ENCODE measurements around the gene ITPR1. TPM values are rescaled to one million over a fixed set of nuclear protein-coding genes. Genes with fewer than 3 reads are reported as not detected.

ITPR1 gene
- total and polyA plus RNA-seq, 10 of the 15 experiments (the other 5 are each of a cell fraction or from before 2014, with no cell fraction given): 12.2 to 239 (median 28.4) TPM

DNA sequence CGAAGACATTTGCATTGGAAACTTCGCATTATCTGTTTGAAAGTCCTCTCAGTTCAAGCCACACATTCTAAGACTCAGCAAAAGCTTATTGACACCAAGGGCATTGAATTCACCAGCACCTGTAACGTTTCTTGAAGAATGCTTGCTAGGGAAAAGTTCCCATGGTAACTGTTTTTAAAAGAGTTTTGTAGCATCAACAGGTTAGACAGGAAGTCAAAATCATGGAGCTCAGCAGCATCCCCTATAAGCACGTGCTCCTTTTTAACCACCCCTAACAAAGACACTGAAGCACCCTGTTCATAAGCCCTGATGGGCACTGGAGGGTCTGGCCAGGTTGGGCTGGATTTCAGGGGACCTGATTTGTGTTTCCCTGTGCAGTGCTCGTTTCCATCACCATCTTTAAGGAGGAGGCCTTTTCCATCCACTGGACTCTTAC is 256.4 kb downstream of the ITPR1 start:
- peak overlapping the region; percentile 95 for H3K27ac ChIP-seq (ENCODE audit: control insufficient read depth, insufficient read depth)
- 57% methylated on average over 5 of the region's 5 CpGs for WGBS (ENCODE audit: insufficient coverage, insufficient replicate concordance, low lambda C conversion rate, missing lambda C conversion rate)
- peaks cover 29% of the 10 kb centered on the region for H3K79me2 ChIP-seq (ENCODE audit: control insufficient read depth, insufficient read depth, low read length)
- no peak overlapping the region for H2AFZ ChIP-seq (ENCODE audit: control insufficient read depth, low read depth, low read length)
- ChIA-PET POLR2A (interaction anchor here (0.5 to 15.2 kb wide), 12 partner anchors 9 to 272 kb away, joined by 3 to 414 read pairs (median 13); partner anchors contain the start of gene BHLHE40), SMC1A (ENCODE audit: uncharacterized antibody, unreplicated experiment) (interaction anchor here (0.6 to 23.7 kb wide), 19 partner anchors 9 to 306 kb away, joined by 3 to 618 read pairs (median 8); partner anchors contain the start of gene BHLHE40), CTCF (interaction anchor here (0.8 to 10.0 kb wide), 9 partner anchors 10 to 278 kb away, joined by 3 to 95 read pairs (median 4); no protein-coding TSS in a partner anchor), RAD21 (ENCODE audit: unreplicated experiment) (interaction anchor here (0.7 to 22.6 kb wide), 12 partner anchors 9 to 232 kb away, joined by 3 to 377 read pairs (median 10); partner anchors contain the start of gene BHLHE40)
- H3K4me3 ChIP-seq: peak overlapping the region; percentile 65; the same call in 1 of the 2 replicates
- no TSS peak for BruUV-seq (replicated peaks)
- peaks cover 58% of the 10 kb centered on the region for H3K4me1 ChIP-seq (ENCODE audit: control insufficient read depth, insufficient read depth, low read length)
- DNase-seq (ENCODE audit: low read depth, low spot score): no peak
- intact Hi-C loops (cut with micrococcal nuclease; ENCODE audit: unreplicated experiment): loop anchor here (1.0 to 5.0 kb wide), 3 partner anchors 23 to 148 kb away; no protein-coding TSS in a partner anchor
- peak overlapping the region; percentile 72 for H3K4me2 ChIP-seq (ENCODE audit: control insufficient read depth, insufficient read depth)
- ATAC-seq: peak; percentile 2
- no peak for FAIRE-seq
- no peaks in the 10 kb centered on the region for H4K20me1 ChIP-seq (ENCODE audit: control insufficient read depth, insufficient read depth)
- peaks cover 4% of the 10 kb centered on the region; the same call in 2 of the 3 replicates for H3K9me3 ChIP-seq (replicated peaks; ENCODE audit: control insufficient read depth, insufficient read depth, low read length)
- in situ Hi-C loops (cut with MboI): loop anchor here (5.0 kb wide), 1 partner anchor 233 kb away; no protein-coding TSS in a partner anchor
- H3K9ac ChIP-seq (ENCODE audit: control insufficient read depth, insufficient read depth, low read length): peak overlapping the region; percentile 83
- H3K36me3 ChIP-seq (ENCODE audit: control insufficient read depth in 2 of 2, insufficient read depth in 2 of 2, low read length in 1 of 2): peaks cover 6% of the 10 kb centered on the region in 2 experiments; a peak in 3 of 4 replicates
- no peaks in the 10 kb centered on the region for H3K27me3 ChIP-seq (replicated peaks in 1 of 2; ENCODE audit: control insufficient read depth in 2 of 2, insufficient read depth in 2 of 2, low read length in 1 of 2)
- TF ChIP-seq, protein P1, sequence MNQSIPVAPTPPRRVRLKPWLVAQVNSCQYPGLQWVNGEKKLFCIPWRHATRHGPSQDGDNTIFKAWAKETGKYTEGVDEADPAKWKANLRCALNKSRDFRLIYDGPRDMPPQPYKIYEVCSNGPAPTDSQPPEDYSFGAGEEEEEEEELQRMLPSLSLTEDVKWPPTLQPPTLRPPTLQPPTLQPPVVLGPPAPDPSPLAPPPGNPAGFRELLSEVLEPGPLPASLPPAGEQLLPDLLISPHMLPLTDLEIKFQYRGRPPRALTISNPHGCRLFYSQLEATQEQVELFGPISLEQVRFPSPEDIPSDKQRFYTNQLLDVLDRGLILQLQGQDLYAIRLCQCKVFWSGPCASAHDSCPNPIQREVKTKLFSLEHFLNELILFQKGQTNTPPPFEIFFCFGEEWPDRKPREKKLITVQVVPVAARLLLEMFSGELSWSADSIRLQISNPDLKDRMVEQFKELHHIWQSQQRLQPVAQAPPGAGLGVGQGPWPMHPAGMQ (IDR thresholded peaks at IDR 0.05; ENCODE audit: borderline replicate concordance): no peak
- 0 out of 3 replicates have a peak, but pooled peaks have one; percentile 36 for TF ChIP-seq POU2F2 (IDR thresholded peaks at IDR 0.05; ENCODE audit: borderline replicate concordance, low read depth, low read length)
- 0 out of 2 replicates have a peak, but pooled peaks have one; percentile 58 for TF ChIP-seq RCOR1 (conservative IDR thresholded peaks at IDR 0.05; ENCODE audit: low read depth, low read length)
- TF ChIP-seq TCF12 (IDR thresholded peaks at IDR 0.05; ENCODE audit: low read depth, low read length): 0 out of 2 replicates have a peak, but pooled peaks have one; percentile 7
- TF ChIP-seq EED (IDR thresholded peaks at IDR 0.05; ENCODE audit: low read depth): no peak
- no peak for TF ChIP-seq ETV6 (conservative IDR thresholded peaks at IDR 0.05 in 1 of 2, IDR thresholded peaks at IDR 0.05 in 1 of 2; ENCODE audit: borderline replicate concordance in 1 of 2, low read depth in 1 of 2)
- peak; percentile 63; the same call in 1 of the 2 replicates for TF ChIP-seq POLR2A (IDR thresholded peaks at IDR 0.05; ENCODE audit: low read depth, low read length)
- TF ChIP-seq CREB1 (IDR thresholded peaks at IDR 0.05; ENCODE audit: low read depth): 0 out of 2 replicates have a peak, but pooled peaks have one; percentile 5
- TF ChIP-seq CBFB (IDR thresholded peaks at IDR 0.05; ENCODE audit: low read depth): 0 out of 2 replicates have a peak, but pooled peaks have one; percentile 12
- TF ChIP-seq ZBED1 (IDR thresholded peaks at IDR 0.05; ENCODE audit: borderline replicate concordance): peak; percentile 27
- TF ChIP-seq, protein P2, sequence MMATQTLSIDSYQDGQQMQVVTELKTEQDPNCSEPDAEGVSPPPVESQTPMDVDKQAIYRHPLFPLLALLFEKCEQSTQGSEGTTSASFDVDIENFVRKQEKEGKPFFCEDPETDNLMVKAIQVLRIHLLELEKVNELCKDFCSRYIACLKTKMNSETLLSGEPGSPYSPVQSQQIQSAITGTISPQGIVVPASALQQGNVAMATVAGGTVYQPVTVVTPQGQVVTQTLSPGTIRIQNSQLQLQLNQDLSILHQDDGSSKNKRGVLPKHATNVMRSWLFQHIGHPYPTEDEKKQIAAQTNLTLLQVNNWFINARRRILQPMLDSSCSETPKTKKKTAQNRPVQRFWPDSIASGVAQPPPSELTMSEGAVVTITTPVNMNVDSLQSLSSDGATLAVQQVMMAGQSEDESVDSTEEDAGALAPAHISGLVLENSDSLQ (IDR thresholded peaks at IDR 0.05): peak; percentile 26
- peak; percentile 37; the same call in 1 of the 2 replicates for TF ChIP-seq BMI1 (IDR thresholded peaks at IDR 0.05; ENCODE audit: borderline replicate concordance)
- TF ChIP-seq, protein P3, sequence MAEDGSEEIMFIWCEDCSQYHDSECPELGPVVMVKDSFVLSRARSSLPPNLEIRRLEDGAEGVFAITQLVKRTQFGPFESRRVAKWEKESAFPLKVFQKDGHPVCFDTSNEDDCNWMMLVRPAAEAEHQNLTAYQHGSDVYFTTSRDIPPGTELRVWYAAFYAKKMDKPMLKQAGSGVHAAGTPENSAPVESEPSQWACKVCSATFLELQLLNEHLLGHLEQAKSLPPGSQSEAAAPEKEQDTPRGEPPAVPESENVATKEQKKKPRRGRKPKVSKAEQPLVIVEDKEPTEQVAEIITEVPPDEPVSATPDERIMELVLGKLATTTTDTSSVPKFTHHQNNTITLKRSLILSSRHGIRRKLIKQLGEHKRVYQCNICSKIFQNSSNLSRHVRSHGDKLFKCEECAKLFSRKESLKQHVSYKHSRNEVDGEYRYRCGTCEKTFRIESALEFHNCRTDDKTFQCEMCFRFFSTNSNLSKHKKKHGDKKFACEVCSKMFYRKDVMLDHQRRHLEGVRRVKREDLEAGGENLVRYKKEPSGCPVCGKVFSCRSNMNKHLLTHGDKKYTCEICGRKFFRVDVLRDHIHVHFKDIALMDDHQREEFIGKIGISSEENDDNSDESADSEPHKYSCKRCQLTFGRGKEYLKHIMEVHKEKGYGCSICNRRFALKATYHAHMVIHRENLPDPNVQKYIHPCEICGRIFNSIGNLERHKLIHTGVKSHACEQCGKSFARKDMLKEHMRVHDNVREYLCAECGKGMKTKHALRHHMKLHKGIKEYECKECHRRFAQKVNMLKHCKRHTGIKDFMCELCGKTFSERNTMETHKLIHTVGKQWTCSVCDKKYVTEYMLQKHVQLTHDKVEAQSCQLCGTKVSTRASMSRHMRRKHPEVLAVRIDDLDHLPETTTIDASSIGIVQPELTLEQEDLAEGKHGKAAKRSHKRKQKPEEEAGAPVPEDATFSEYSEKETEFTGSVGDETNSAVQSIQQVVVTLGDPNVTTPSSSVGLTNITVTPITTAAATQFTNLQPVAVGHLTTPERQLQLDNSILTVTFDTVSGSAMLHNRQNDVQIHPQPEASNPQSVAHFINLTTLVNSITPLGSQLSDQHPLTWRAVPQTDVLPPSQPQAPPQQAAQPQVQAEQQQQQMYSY (CRISPR knock-in tag; IDR thresholded peaks at IDR 0.05): no peak; the same call in 1 of the 2 replicates
- TF ChIP-seq MTA3 (IDR thresholded peaks at IDR 0.05; ENCODE audit: borderline replicate concordance, low read length): peak; percentile 50; the same call in 1 of the 2 replicates
- 0 out of 2 replicates have a peak, but pooled peaks have one; percentile 13 for TF ChIP-seq NBN (IDR thresholded peaks at IDR 0.05)

Data from GM12878 (cell line).